ENCODE data around the gene TMEM38B.
A peak's percentile ranks its signal among the peaks of the same experiment; 100 is the strongest.

TMEM38B gene

GRCh38 chr9:105694190-105694847 lies at the start of gene TMEM38B:
Gene TMEM38B (plus strand): TSS chr9:105694541. CDS start chr9:105694661, 120 bp downstream.
- no peak for DNase-seq (ENCODE audit: low read depth)
- peak within 1 kb of the TSS; percentile 76 for H3K4me3 ChIP-seq (ENCODE audit: low read length)
- TF ChIP-seq, protein P1, sequence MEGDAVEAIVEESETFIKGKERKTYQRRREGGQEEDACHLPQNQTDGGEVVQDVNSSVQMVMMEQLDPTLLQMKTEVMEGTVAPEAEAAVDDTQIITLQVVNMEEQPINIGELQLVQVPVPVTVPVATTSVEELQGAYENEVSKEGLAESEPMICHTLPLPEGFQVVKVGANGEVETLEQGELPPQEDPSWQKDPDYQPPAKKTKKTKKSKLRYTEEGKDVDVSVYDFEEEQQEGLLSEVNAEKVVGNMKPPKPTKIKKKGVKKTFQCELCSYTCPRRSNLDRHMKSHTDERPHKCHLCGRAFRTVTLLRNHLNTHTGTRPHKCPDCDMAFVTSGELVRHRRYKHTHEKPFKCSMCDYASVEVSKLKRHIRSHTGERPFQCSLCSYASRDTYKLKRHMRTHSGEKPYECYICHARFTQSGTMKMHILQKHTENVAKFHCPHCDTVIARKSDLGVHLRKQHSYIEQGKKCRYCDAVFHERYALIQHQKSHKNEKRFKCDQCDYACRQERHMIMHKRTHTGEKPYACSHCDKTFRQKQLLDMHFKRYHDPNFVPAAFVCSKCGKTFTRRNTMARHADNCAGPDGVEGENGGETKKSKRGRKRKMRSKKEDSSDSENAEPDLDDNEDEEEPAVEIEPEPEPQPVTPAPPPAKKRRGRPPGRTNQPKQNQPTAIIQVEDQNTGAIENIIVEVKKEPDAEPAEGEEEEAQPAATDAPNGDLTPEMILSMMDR (conservative IDR thresholded peaks at IDR 0.05; ENCODE audit: low read depth, low read length) = no peak

DNA sequence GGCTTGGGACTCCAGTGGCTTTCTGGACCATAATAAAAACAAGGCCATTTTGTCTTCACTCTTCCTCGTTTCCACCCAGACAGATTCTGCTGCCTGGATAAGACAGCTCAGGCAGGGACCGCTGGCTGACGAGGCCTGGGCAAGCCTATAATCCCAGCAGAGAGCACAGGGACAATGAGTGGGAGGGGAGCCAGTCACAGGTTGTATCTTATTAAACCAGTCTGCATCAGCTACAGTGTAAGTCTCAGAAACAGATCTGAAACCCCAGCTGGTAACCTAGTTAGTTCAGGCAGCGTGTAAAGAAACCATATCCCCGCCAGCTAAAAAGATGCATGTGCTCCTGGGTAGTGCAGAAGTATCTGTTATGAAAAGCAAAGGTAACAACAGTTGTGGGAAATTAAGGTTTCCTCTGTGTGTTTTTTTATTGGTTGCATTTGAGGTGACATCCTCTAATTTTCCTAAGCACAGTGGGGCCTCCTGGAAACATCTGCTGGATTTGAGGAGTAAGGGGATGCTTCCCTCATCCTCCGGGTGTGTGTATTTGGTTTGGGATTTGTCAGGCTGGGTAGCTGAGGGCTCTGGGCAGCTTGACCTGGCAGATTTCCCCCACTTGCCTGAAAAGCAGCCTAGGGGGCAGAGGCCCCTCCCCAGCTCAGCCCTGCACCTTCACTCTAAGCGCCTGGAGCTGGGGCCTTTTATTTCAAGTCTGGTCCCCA lies 47.3 kb upstream of the TMEM38B start:
- H3K4me3 ChIP-seq (ENCODE audit: low read length) = no peak overlapping the region
- TF ChIP-seq, protein P1 (conservative IDR thresholded peaks at IDR 0.05; ENCODE audit: low read depth, low read length) = no peak
- DNase-seq (ENCODE audit: low read depth) = no peak

DNA sequence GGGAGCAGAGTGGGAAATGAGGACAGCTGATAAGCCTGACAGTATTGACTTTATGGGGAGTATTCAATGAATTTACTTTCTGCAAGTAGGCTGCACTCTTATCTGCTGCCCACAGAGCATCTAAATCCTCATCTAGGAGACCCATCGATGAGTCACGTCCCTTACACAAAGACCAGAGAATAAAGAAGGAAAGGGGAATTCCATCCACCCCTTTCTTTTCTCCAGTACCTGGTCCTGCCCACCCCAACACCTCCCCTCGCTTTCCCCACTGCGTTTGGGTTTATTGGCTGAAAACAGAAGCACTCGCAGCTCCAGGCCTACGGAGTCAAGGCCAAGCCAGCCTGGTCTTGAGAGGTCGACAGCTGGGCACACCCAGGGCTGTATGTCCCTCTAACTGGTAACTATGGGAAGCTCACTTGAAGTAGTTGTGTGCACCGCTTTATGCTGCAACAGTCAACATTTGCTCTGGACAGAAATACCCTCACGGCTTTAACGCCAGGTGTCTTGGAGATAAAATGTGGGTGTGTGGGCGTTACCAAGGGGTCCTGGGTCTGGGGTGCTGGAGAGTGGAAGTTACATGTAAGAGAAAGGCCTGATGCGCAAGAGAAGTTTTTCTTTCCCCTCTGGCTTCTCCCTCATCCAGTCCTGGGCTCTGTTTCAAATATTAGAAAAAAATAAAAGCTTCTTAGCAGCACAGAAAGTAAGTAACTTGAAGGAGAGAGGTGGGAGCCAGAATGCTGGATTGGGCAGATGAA lies 46.6 kb upstream of the TMEM38B start:
- TF ChIP-seq, protein P1 (conservative IDR thresholded peaks at IDR 0.05; ENCODE audit: low read depth, low read length) = no peak
- DNase-seq (ENCODE audit: low read depth) = no peak
- H3K4me3 ChIP-seq (ENCODE audit: low read length) = no peak overlapping the region

- no peak overlapping the region for H3K4me3 ChIP-seq (ENCODE audit: low read length)
- TF ChIP-seq, protein P1 (conservative IDR thresholded peaks at IDR 0.05; ENCODE audit: low read depth, low read length) = no peak
These were observed 42.5 kb upstream of the TMEM38B start for GRCh38 chr9:105651806-105652205.

DNA sequence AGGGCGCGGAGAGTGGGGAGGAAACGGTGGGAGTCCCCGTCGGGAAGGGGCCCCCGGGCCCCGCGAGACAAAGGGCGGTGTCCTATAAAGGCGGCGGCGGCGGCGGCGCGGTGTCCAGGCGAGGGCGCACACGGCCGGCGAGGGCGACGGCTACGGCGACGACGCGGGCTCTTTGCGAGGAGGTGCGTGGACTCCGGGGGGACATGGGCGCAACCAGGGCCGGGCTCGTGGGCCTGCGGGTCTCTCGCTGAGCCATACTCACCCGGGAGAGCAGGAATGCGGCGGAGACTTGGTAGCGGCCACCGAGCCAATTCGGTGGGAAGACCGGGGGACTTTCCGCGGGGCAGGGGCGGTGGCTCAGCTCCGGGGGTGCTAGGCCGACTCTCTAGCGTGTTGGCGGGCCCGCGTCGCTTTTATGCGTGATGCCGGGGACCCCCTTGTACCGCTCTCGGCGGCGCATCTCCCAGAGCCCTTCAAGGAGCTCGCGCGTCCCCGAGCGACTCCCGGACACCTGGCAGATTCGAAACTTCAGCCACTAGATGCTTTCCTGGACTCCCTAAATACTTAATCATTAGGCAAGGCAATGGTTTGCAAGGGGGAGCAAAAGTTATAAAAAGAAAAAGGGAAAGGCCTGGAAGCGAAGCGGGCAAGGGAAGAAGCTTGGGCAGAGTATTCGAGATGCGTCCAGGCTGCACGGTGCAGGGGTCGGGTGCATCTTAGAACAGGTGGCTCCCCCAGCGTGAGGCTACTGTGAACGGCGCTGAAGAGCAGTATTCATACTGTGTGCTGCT lies 38.0 kb upstream of the TMEM38B start:
- DNase-seq (ENCODE audit: low read depth) = no peak
- peak overlapping the region; percentile 50 for H3K4me3 ChIP-seq (ENCODE audit: low read length)
- TF ChIP-seq, protein P1 (conservative IDR thresholded peaks at IDR 0.05; ENCODE audit: low read depth, low read length) = no peak

More at GRCh38 chr9:105651806-105652205, 42.5 kb upstream of the TMEM38B start:
- no peak for DNase-seq (ENCODE audit: low read depth)

- H3K4me3 ChIP-seq (ENCODE audit: low read length) = no peak overlapping the region
- no peak for DNase-seq (ENCODE audit: low read depth)
- TF ChIP-seq, protein P1 (conservative IDR thresholded peaks at IDR 0.05; ENCODE audit: low read depth, low read length) = no peak
These were observed 36.0 kb upstream of the TMEM38B start for GRCh38 chr9:105658351-105658750.

Measured in retinal pigment epithelial cell (primary cell).